ENCODE data around the gene PRKCZ. TPM values are rescaled to one million over a fixed set of nuclear protein-coding genes. Genes with fewer than 3 reads are reported as not detected.

The PRKCZ gene
- total and polyA plus RNA-seq, 9 of the 15 experiments (the other 6 are each of a cell fraction or from before 2014, with no cell fraction given) = 0.07 to 3.1 (median 1.3) TPM

DNA sequence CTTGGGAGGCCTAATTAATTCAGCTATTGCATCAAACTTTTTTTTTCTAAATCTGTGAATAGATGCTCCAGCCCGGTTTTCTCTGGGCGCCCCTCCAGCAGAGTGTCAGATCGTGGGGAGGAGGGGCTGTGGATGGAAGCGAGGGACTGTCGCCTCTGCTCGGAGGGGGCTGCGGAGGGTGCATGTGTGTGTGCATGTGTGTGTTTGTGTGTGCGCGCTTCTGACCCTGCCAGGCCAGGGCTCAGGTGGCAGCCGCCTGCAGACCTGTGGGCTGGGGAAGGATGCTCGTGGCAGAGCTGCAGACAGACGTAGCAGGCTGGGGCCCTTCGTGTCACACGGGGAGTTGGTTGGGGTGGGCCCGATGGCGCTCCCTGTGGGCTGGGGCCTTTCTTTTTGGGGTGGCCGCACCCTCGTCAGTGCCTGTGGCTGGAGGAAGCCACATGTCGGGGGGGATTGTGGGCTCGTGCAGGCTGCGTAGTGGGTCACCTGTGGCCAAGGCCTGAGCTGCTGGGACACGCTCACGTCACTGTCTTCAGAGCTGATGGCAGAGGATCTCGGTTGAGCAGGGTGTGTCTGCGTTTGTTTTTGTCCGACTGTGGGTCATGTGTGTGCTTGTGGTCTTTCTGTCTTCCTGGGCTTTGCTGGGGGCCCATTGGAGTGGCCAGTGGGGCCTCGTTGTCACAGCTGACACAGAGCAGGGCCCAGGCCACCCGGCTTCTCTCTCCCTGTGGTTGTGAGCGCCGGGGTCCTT is 180.7 kb downstream of the PRKCZ start (continued):
- TF ChIP-seq, protein P1, sequence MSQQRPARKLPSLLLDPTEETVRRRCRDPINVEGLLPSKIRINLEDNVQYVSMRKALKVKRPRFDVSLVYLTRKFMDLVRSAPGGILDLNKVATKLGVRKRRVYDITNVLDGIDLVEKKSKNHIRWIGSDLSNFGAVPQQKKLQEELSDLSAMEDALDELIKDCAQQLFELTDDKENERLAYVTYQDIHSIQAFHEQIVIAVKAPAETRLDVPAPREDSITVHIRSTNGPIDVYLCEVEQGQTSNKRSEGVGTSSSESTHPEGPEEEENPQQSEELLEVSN (IDR thresholded peaks at IDR 0.05; ENCODE audit: borderline replicate concordance in 1 of 2, extremely low read depth in 1 of 2, insufficient read depth in 1 of 2, insufficient read length in 1 of 2, low read depth in 1 of 2, low read length in 1 of 2, poor library complexity in 1 of 2, severe bottlenecking in 1 of 2) = peak in 1 of 2 experiments; percentile 23
- TF ChIP-seq, protein P2, sequence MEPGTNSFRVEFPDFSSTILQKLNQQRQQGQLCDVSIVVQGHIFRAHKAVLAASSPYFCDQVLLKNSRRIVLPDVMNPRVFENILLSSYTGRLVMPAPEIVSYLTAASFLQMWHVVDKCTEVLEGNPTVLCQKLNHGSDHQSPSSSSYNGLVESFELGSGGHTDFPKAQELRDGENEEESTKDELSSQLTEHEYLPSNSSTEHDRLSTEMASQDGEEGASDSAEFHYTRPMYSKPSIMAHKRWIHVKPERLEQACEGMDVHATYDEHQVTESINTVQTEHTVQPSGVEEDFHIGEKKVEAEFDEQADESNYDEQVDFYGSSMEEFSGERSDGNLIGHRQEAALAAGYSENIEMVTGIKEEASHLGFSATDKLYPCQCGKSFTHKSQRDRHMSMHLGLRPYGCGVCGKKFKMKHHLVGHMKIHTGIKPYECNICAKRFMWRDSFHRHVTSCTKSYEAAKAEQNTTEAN (CRISPR knock-in tag; IDR thresholded peaks at IDR 0.05) = no peak
- TF ChIP-seq, protein P3, sequence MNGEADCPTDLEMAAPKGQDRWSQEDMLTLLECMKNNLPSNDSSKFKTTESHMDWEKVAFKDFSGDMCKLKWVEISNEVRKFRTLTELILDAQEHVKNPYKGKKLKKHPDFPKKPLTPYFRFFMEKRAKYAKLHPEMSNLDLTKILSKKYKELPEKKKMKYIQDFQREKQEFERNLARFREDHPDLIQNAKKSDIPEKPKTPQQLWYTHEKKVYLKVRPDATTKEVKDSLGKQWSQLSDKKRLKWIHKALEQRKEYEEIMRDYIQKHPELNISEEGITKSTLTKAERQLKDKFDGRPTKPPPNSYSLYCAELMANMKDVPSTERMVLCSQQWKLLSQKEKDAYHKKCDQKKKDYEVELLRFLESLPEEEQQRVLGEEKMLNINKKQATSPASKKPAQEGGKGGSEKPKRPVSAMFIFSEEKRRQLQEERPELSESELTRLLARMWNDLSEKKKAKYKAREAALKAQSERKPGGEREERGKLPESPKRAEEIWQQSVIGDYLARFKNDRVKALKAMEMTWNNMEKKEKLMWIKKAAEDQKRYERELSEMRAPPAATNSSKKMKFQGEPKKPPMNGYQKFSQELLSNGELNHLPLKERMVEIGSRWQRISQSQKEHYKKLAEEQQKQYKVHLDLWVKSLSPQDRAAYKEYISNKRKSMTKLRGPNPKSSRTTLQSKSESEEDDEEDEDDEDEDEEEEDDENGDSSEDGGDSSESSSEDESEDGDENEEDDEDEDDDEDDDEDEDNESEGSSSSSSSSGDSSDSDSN (IDR thresholded peaks at IDR 0.05; ENCODE audit: borderline replicate concordance in 1 of 2, low read depth in 2 of 2, low read length in 2 of 2) = peak in 1 of 2 experiments; percentile 75; a peak in 3 of 4 replicates
- TF ChIP-seq FOXJ3 (CRISPR knock-in tag; IDR thresholded peaks at IDR 0.05) = no peak
